SJCRH30 (cell line): ENCODE results near the gene SLC7A4. TPM values are rescaled to one million over a fixed set of nuclear protein-coding genes. Genes with fewer than 3 reads are reported as not detected.

Experiments
- DNase-seq, 2 experiments: peaks; one replicate each; pipeline ENCODE4 v3.0.0-alpha.2; 2015 to 2020
- H3K27ac ChIP-seq: fragments of 250-450 bp; sonication (Bioruptor Pico); 2 replicates; pipeline ENCODE4 v1.5.1; 2020; ENCODE audit warnings: mild to moderate bottlenecking, moderate library complexity
- H3K27me3 ChIP-seq: fragments of 250-450 bp; sonication (Bioruptor Pico); 2 replicates; pipeline ENCODE4 v1.5.1; 2020; ENCODE audit warnings: mild to moderate bottlenecking, moderate library complexity
- H3K36me3 ChIP-seq: fragments of 250-450 bp; sonication (Bioruptor Pico); 2 replicates; pipeline ENCODE4 v1.5.1; 2020; ENCODE audit warnings: mild to moderate bottlenecking, moderate library complexity
- H3K4me1 ChIP-seq: fragments of 250-450 bp; sonication (Bioruptor Pico); 2 replicates; pipeline ENCODE4 v1.5.1; 2020; ENCODE audit warnings: mild to moderate bottlenecking, moderate library complexity
- H3K4me3 ChIP-seq: fragments of 250-450 bp; sonication (Bioruptor Pico); 2 replicates; pipeline ENCODE4 v1.5.1; 2020; ENCODE audit warnings: mild to moderate bottlenecking, moderate library complexity
- H3K9me3 ChIP-seq: fragments of 250-450 bp; sonication (Bioruptor Pico); replicated peaks from 2 replicates; pipeline ENCODE4 v1.5.1; 2020; ENCODE audit warnings: mild to moderate bottlenecking, moderate library complexity
- total RNA-seq: library from RNA; depleted of rRNA; stranded (reverse); fragments of >200 nt; shearing (Covaris generic); gene quantifications from 2 replicates; pipeline ENCODE4 v1.2.3, GENCODE V29; 2014

SLC7A4 gene
- total RNA-seq, 1 experiment from 2014 or later = not detected

- no peak for DNase-seq
- no peaks in the 10 kb centered on the region for H3K36me3 ChIP-seq
- no peaks in the 10 kb centered on the region for H3K27me3 ChIP-seq
- peaks cover 19% of the 10 kb centered on the region for H3K4me1 ChIP-seq
- H3K9me3 ChIP-seq = no peaks in the 10 kb centered on the region
- H3K27ac ChIP-seq = no peak overlapping the region
- no peak overlapping the region for H3K4me3 ChIP-seq
Measured at GRCh38 chr22:21034989-21035388, 2.6 kb upstream of the SLC7A4 start.

GRCh38 chr22:21033895-21034294 lies 1.5 kb upstream of the SLC7A4 start:
- H3K4me1 ChIP-seq = peaks cover 16% of the 10 kb centered on the region
- no peaks in the 10 kb centered on the region for H3K27me3 ChIP-seq
- H3K36me3 ChIP-seq = no peaks in the 10 kb centered on the region
- H3K27ac ChIP-seq = no peak overlapping the region
- H3K4me3 ChIP-seq = no peak overlapping the region
- no peak for DNase-seq
- H3K9me3 ChIP-seq = no peaks in the 10 kb centered on the region

- DNase-seq = no peak
Measured at GRCh38 chr22:21032868-21033688, 717 bp upstream of the SLC7A4 start.

GRCh38 chr22:21031545-21032036 lies 770 bp downstream of the SLC7A4 start:
- Histone ChIP-seq H3K27ac (no peak overlapping the region), H3K36me3 (no peaks in the 10 kb centered on the region), H3K27me3 (no peaks in the 10 kb centered on the region), H3K4me3 (no peak overlapping the region), H3K4me1 (peaks cover 9% of the 10 kb centered on the region), H3K9me3 (no peaks in the 10 kb centered on the region)
- DNase-seq = no peak

More at GRCh38 chr22:21032868-21033688, 717 bp upstream of the SLC7A4 start:
- Histone ChIP-seq H3K4me3 (no peak overlapping the region), H3K27me3 (no peaks in the 10 kb centered on the region), H3K9me3 (no peaks in the 10 kb centered on the region), H3K36me3 (no peaks in the 10 kb centered on the region), H3K27ac (no peak overlapping the region), H3K4me1 (peaks cover 10% of the 10 kb centered on the region)

- H3K9me3 ChIP-seq = no peaks in the 10 kb centered on the region
- no peak overlapping the region for H3K4me3 ChIP-seq
- peaks cover 9% of the 10 kb centered on the region for H3K4me1 ChIP-seq
- H3K36me3 ChIP-seq = no peaks in the 10 kb centered on the region
- H3K27ac ChIP-seq = no peak overlapping the region
- no peak for DNase-seq
- no peaks in the 10 kb centered on the region for H3K27me3 ChIP-seq
Measured at GRCh38 chr22:21030621-21031544, 1.5 kb downstream of the SLC7A4 start.

GRCh38 chr22:21030032-21030431 lies 2.3 kb downstream of the SLC7A4 start:
- Histone ChIP-seq H3K27ac (no peak overlapping the region), H3K9me3 (no peaks in the 10 kb centered on the region), H3K36me3 (no peaks in the 10 kb centered on the region), H3K4me3 (no peak overlapping the region), H3K4me1 (peaks cover 9% of the 10 kb centered on the region), H3K27me3 (no peaks in the 10 kb centered on the region)
- no peak for DNase-seq

- Histone ChIP-seq H3K36me3 (no peaks in the 10 kb centered on the region), H3K4me3 (no peak overlapping the region), H3K27ac (no peak overlapping the region), H3K9me3 (no peaks in the 10 kb centered on the region), H3K4me1 (peaks cover 9% of the 10 kb centered on the region), H3K27me3 (no peaks in the 10 kb centered on the region)
- DNase-seq = no peak
Measured at GRCh38 chr22:21029486-21030025, 2.8 kb downstream of the SLC7A4 start.

GRCh38 chr22:21028277-21029251 lies 3.8 kb downstream of the SLC7A4 start:
- DNase-seq = no peak
- Histone ChIP-seq H3K4me3 (no peak overlapping the region), H3K27ac (no peak overlapping the region), H3K36me3 (no peaks in the 10 kb centered on the region), H3K27me3 (no peaks in the 10 kb centered on the region), H3K4me1 (peaks cover 9% of the 10 kb centered on the region), H3K9me3 (no peaks in the 10 kb centered on the region)

- H3K27me3 ChIP-seq = no peaks in the 10 kb centered on the region
- DNase-seq = peak; percentile 32 to 46
- no peak overlapping the region for H3K4me3 ChIP-seq
- H3K27ac ChIP-seq = no peak overlapping the region
- H3K36me3 ChIP-seq = no peaks in the 10 kb centered on the region
- no peaks in the 10 kb centered on the region for H3K9me3 ChIP-seq
- H3K4me1 ChIP-seq = peaks cover 9% of the 10 kb centered on the region
Measured at GRCh38 chr22:21026783-21027692, 5.3 kb downstream of the SLC7A4 start.

GRCh38 chr22:21025763-21026755 lies 6.3 kb downstream of the SLC7A4 start:
- DNase-seq = no peak
- Histone ChIP-seq H3K4me3 (no peak overlapping the region), H3K27me3 (no peaks in the 10 kb centered on the region), H3K4me1 (peaks cover 9% of the 10 kb centered on the region), H3K27ac (no peak overlapping the region), H3K36me3 (no peaks in the 10 kb centered on the region), H3K9me3 (no peaks in the 10 kb centered on the region)

GRCh38 chr22:21025266-21025665 lies 7.1 kb downstream of the SLC7A4 start:
- no peak overlapping the region for H3K4me3 ChIP-seq
- no peaks in the 10 kb centered on the region for H3K36me3 ChIP-seq
- no peak overlapping the region for H3K27ac ChIP-seq
- peaks cover 9% of the 10 kb centered on the region for H3K4me1 ChIP-seq
- H3K27me3 ChIP-seq = no peaks in the 10 kb centered on the region
- no peak for DNase-seq
- no peaks in the 10 kb centered on the region for H3K9me3 ChIP-seq

- Histone ChIP-seq H3K27me3 (no peaks in the 10 kb centered on the region), H3K9me3 (no peaks in the 10 kb centered on the region), H3K36me3 (no peaks in the 10 kb centered on the region), H3K4me3 (no peak overlapping the region), H3K4me1 (peaks cover 9% of the 10 kb centered on the region), H3K27ac (no peak overlapping the region)
- DNase-seq = no peak
Measured at GRCh38 chr22:21022955-21023614, 9.3 kb downstream of the SLC7A4 start.
